T-helper 9 cell (primary cell): Measurements from ENCODE around the gene ALDH1L1.
"Not testable (repeated sequence)": the region's sequence is repeated elsewhere in the genome, so short reads cannot be mapped to it uniquely, and the experiment has no call there.

ENCODE experiments used
- DNase-seq: peaks from one replicate; pipeline ENCODE4 v3.0.0-alpha.2; 2020

Gene ALDH1L1

DNA sequence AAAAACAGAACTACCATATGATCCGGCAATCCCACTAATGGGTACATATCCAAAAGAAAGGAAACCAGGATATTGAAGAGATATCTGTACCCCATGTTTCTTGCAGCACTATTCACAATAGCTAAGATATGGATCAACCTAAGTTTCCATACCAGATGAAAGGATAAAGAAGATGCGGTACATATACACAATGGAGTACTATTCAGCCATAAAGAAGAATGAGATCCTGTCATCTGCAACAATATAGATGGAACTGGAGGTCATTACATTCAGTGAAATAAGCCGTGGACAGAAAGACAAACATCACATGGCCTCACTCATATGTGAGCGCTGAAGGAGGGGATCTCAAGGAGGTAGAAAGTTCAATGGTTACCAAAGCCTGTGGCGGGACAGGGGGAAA is 99.4 kb downstream of the ALDH1L1 start:
- DNase-seq, result no peak

- DNase-seq, result no peak
Measured at GRCh38 chr3:126078866-126079265, 101.5 kb downstream of the ALDH1L1 start.

DNA sequence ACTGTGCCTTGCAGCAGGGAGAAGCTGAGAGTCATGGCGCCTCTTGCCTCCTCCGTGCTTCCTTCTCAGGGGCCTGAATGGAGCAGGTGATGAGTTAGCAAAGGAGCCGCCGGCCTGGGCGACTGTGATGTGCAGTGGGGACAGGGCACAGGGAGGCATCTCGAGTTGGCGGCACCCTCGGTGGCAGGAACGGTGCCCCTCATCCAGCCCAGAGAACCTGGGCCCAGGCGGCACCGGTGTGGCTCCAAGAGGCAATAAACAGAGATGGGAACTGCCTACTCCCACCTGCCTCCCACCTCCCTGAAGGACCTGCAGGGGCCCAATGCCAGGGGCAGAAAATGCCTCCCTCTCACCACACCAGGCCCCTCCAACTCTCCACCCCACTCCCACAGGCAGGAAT is 102.6 kb downstream of the ALDH1L1 start:
- DNase-seq, result no peak

- no peak for DNase-seq
Measured at GRCh38 chr3:126076140-126076539, 104.2 kb downstream of the ALDH1L1 start.

- no peak for DNase-seq
Measured at GRCh38 chr3:126070146-126070545, 110.2 kb downstream of the ALDH1L1 start.

GRCh38 chr3:126067959-126068358 is 112.4 kb downstream of the ALDH1L1 start:
- DNase-seq, result no peak

DNA sequence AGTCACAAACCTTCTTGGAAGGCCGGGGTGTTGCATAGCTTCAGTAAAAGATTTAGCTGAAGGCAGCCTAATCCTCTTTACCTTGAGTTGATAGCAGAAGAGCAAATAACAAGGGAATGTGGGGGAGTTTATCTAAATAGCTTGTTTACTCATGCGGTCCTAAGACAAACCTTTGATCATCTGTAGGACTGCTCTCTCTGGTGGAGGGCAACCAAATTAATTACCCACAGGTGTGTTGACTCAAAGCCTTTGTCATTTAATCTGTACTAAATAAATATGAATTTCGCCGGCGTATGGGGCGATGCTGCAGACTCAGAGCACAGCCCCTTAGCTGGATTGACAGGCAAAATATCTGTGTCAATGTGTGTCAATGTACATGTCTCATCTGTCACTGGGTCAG is 113.7 kb downstream of the ALDH1L1 start:
- not testable (repeated sequence) for DNase-seq

DNA sequence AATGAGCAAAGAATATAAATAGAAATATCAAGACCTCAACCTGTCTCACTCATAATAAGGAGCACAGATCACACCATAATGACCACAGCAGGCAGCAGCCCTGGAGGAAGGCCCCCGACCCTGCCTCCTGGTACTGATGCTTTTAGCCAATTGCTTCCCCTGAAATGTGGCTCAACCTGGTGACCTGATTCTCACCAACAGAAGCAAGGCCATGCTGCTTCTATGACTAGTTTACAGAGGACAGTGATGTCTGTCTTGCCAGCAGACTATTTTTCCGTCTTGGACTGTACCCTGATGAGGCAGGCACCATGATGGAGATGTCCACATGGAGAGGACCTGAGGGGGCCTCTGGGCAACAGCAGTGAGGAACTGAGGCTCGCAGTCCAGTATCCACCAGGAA is 114.5 kb downstream of the ALDH1L1 start:
- DNase-seq, result no peak

- no peak for DNase-seq
Measured at GRCh38 chr3:126064627-126065258, 115.6 kb downstream of the ALDH1L1 start.

DNA sequence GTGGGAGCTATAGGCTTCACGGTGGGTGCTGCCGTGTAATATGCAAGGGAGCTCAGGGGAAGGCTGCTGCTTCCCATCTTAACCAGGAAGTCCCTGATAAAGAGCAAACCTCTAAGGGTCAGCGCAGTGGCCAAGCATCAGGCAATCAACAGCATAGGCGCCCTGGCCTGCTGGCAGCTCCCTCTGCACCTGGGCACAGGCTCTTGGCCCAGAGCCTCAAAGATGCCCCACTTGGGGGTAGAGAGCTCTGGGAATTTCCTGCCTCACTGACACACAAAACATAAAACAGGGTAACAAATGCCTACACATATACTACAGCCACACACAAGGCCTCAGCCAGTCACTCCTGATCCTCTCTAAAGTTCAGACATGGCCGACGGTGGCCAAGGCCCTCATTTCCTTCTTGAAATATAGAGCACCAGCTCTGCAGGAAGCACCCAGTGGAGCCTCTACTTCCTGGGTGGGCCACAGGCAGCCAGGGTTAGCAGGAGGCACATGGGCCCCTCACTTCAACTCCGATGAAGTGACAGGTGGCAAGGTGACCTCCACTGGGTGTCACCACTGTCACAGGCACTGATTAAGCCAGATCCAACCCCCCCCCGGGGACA is 116.9 kb downstream of the ALDH1L1 start:
- no peak for DNase-seq

DNA sequence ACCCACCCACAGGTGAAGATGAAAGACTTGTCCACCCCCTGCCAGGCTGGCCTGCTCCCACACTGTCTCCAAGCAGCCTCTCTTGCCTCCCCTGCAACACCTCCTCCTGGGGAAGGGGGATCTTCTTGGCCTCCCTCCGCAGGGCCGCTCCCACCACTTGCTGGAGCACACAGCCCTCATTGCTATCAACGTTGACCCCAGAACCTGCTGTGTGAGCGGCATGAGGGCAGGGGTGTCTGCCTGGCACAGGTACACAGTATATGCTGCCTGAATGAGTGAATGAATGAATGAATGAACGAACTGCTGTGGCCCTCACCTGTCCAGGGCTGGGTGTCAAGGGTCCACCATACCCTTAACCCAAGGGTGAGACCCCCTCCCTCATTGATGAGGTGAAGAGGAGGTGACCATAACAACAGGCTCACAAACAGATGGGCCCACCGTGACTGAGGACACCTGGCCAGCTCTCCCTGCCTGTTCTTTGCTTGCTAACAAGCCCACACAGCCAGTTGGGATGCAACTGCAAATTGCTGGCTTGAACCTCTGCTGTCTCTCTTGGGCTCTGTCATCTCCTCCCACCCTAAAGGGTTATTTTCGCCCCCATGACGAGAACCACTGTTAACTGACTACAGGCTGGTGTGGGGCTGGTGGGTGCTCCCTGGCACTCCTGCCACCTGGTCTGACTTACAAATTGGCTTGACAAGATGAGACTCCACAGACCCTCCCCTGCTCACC is 118.9 kb downstream of the ALDH1L1 start:
- no peak for DNase-seq

GRCh38 chr3:126060613-126061145 is 119.7 kb downstream of the ALDH1L1 start:
- no peak for DNase-seq

GRCh38 chr3:126058666-126059065 is 121.7 kb downstream of the ALDH1L1 start:
- DNase-seq, result no peak

- DNase-seq, result no peak
Measured at GRCh38 chr3:126057936-126058335, 122.5 kb downstream of the ALDH1L1 start.

GRCh38 chr3:126057501-126057819 is 122.9 kb downstream of the ALDH1L1 start:
- no peak for DNase-seq

DNA sequence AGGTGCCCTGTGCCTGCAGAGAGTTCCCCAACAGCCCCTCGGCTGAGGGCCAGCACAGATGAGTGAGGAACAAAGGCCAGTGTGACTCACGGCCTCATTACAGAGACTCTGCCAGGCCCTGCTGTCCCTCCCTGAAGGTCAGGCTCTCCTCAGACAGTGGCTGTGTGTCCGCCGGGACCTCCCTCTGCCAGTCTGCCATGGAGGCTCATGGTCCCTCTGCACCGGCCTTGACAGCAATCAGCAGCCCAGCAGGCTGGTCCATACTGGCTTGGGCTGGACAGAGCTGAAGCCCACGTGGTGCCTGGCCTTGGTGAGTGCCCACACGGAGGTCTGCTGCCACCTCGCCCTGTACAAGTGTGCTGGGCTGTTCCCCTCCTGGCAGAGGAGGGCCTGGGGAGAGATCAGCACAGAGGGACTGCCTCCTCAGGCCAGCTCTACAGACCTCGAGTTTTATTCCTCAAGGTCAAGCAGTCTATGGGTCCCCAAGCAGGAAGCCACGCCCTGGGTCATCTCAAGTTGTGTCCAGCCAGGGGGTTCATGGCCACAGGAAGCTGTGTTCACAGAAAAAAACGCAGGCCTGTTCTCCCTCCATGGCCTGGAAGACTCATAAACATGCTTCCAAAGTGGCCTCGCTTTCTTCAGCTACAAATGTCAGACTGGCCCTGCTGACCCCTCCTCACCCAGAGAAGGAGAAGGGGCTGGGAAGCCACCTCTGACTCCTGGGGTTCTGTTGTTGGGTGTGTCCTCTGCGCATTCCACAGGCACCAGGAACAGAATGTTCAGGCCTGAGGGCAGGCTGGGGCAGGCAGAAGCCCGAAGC is 123.5 kb downstream of the ALDH1L1 start:
- no peak for DNase-seq

DNA sequence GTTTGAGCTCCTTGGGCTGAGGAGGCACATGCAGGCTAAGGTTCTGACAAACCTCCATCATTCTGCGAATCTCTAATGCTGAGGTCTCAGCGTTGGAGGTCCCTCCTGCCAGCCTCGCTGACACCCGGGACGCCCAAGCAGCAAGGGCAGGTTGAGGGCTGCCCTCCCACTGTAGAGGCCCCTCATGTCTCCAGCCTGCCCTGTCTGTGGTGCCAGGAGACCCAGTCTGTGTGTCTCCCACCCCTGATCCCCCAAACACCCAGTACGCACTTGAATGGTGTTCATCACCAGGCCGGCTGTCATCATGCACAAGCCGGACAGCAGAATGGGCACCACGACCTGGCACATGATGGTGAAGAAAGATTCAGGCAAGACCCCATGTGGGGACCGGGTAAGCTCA is 124.3 kb downstream of the ALDH1L1 start:
- no peak for DNase-seq

GRCh38 chr3:126054870-126055269 is 125.5 kb downstream of the ALDH1L1 start:
- DNase-seq, result no peak

GRCh38 chr3:126053949-126054569 is 126.3 kb downstream of the ALDH1L1 start:
- no peak for DNase-seq
